SW 1271 (cell line): Measurements from ENCODE around the gene RCE1.
A peak's percentile ranks its signal among the peaks of the same experiment; 100 is the strongest.

Experiments used
- DNase-seq, 2 experiments: peaks; one replicate each; lab custom pipeline; 2025; lab: John Stamatoyannopoulos, UW

RCE1 gene

DNA sequence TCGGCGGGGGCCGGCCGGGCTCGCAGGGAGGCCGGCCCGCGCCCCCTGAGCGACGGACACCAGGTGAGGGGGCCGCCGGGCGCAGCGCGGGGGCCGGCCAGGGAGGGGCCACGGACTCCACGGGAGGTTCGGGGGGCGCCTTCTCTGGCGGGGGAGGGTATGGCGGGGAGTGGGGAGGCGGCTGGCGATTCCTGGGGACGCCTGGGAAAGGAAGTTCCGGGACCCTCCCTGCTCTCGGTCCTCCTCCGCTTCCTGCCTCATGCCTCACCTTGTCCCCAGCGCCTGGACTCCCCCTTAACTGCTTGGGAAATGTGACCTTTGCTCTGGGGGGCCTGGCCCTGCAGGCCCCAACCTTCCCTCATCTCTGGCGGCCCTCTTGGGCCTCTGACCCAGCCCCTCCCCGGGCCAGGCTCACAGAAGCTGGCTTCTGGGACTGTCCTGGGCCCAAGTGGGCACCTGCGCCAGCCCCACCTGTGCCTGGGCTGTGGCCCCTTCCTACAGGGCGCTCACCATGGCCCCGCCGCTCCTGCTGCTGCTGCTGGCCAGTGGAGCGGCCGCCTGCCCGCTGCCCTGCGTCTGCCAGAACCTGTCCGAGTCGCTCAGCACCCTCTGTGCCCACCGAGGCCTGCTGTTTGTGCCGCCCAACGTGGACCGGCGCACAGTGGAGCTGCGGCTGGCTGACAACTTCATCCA is 14.1 kb downstream of the RCE1 start:
- DNase-seq: peak in 1 of 2 experiments; percentile 13

DNA sequence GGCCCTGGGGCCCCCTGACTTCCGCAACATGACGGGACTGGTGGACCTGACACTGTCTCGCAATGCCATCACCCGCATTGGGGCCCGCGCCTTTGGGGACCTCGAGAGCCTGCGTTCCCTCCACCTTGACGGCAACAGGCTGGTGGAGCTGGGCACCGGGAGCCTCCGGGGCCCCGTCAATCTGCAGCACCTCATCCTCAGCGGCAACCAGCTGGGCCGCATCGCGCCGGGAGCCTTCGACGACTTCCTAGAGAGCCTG is 14.6 kb downstream of the RCE1 start:
- DNase-seq: no peak

DNA sequence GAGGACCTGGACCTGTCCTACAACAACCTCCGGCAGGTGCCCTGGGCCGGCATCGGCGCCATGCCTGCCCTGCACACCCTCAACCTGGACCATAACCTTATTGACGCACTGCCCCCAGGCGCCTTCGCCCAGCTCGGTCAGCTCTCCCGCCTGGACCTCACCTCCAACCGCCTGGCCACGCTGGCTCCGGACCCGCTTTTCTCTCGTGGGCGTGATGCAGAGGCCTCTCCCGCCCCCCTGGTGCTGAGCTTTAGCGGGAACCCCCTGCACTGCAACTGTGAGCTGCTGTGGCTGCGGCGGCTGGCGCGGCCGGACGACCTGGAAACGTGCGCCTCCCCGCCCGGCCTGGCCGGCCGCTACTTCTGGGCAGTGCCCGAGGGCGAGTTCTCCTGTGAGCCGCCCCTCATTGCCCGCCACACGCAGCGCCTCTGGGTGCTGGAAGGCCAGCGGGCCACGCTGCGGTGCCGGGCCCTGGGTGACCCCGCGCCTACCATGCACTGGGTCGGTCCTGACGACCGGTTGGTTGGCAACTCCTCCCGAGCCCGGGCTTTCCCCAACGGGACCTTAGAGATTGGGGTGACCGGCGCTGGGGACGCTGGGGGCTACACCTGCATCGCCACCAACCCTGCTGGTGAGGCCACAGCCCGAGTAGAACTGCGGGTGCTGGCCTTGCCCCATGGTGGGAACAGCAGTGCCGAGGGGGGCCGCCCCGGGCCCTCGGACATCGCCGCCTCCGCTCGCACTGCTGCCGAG is 15.1 kb downstream of the RCE1 start:
- DNase-seq: no peak

DNA sequence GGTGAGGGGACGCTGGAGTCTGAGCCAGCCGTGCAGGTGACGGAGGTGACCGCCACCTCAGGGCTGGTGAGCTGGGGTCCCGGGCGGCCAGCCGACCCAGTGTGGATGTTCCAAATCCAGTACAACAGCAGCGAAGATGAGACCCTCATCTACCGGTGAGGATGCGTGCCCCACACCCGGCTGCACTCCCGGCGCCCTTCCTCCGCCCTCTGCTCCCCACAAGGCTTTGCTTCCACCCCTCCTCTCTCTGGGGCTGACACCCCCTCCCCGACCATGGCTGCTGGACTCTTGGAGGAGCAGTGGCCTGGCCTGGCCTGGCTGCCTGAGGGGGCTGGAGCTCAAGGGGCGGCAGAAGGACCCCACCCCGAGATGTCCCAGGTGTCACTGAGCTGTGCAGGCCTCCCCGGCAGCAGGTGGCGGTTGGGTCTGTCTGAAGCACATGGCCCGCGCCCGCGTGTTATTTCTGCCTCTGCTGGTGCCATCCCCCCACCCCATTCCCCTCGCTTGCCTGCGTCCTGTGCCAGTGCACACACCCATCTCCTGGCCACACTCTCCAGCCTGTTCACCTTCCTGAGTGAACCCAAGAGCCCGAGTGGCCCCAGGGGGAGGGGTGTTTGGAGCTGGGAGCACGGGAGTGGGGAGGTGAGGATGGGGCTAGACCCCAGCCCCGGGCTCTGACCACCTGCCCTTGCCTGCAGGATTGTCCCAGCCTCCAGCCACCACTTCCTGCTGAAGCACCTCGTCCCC is 15.9 kb downstream of the RCE1 start:
- DNase-seq: no peak

DNA sequence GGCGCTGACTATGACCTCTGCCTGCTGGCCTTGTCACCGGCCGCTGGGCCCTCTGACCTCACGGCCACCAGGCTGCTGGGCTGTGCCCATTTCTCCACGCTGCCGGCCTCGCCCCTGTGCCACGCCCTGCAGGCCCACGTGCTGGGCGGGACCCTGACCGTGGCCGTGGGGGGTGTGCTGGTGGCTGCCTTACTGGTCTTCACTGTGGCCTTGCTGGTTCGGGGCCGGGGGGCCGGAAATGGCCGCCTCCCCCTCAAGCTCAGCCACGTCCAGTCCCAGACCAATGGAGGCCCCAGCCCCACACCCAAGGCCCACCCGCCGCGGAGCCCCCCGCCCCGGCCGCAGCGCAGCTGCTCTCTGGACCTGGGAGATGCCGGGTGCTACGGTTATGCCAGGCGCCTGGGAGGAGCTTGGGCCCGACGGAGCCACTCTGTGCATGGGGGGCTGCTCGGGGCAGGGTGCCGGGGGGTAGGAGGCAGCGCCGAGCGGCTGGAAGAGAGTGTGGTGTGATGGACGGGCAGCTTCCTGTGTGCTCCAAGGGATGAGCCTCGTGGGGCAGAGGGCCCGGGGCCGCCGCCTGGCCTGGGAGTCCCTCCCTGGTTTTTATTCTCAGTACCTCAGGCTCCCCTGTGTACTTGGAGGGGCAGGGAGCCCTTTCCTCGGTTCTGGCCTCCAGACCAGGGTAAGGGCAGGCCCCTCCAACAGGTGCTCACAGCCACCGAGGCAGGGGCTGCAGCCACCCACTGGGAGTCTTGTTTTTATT is 16.6 kb downstream of the RCE1 start:
- DNase-seq: no peak

DNA sequence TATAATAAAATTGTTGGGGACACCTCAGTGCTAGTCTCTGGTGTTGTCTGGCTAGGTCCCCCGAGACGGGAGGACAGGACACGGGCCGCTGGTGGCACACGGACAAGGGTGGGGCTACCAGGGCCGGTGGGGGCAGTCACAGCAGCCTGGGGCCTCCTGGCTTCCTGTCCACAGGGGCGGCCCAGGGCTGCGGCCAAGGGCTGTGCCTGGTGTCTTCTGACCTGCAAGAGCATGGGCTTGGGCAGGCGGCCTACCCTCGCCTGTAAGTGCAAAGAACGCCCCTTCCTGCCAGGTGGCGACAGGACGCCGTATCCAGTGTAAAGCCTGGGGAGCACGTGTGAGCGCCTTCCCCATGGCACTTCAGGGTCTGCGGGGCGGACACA is 17.2 kb downstream of the RCE1 start:
- DNase-seq: no peak

DNA sequence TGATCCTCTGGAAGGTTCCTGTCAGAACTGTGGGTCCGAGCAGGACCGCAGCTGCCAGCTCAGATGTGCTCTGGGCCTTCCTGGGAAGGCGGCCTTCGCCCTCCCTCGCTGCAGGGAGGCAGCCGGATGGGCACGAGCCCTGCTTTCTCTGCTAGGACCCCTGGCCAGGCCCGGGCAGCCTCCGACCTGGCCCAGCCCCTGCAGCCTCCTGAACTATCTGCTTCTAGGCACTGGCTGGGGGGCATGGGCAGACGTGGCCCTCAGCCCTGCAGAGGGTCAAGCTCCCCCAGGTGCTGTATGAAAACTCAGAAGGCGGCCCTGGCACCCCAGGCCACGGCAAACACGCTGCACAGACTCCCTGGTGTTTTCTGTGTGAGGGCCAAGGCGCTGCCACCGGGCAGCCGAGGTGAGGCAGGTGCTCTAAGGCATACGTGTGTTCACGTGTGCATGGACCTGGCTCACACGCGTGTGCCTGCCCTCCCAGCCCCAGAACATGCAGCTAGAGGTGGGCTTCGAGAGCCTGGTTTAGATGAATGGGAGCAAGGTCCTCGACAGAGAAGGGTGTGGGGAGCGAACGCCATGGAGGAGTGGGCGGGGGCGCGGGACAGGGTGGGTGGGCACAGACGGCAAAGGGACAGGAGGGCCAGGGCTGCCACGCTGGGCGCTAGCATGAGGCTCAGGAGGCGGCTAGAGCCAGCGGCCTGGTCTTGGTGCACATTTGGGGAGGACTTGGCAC is 18.0 kb downstream of the RCE1 start:
- DNase-seq: no peak

DNA sequence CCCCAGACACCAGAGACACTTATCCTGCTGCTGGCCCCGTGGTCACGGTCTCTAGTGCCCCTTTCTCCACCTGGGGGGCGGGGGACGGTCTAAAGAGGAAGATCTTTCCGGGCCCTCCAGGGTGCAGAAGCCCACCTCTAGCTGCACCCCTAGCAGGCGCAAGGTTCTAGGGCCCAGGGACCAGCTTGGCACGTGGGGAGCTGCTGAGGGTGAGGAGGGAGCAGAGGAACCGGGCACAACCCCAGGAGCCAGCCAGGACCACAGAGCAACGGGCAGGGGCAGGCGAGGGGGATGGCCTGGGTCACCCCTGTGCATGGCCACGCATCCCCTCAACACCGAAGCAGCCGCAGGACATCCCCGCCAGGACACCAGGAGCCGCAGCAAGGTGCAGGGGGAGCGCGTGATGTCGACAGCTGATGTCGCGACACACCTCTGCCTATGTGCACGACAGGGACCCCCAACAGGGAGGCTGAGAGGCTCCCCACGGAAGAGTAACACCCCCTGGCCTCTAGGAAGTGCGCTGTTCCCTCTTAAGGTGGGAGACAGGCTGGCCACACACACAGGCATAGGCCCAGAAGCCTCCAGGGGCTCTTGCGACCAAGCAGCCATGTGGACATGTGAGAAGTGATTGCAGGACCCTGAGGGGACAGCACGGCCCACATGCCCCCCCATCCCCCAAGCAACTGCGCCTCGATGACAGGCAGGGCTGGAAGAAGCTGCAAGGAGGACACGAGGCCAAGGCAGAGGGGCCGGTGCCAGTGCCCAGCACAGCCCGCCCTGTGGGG is 18.7 kb downstream of the RCE1 start:
- DNase-seq: no peak

DNA sequence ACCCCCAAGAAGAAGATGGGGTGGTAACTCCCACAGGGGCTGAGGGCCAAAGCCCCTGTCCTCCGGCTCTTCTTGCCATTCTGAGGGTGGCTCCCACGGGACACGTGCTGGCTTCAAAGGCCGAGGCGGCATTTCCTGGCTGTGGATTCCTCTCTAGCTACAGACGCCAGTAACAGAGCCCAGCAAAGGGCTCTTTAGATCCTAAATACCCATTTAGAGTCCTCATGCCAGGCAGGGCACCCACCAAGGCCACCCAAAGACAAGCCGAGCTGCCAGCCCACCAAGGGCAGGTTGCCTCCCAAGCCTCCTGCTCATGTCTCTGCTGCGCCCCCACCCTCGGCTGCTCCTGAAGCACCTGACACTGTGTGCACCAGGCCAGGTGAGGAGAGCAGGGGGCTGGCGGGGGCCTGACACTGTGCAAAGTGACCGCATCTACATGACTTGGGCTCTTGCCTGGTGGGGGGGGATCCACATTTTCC is 19.4 kb downstream of the RCE1 start:
- DNase-seq: no peak

DNA sequence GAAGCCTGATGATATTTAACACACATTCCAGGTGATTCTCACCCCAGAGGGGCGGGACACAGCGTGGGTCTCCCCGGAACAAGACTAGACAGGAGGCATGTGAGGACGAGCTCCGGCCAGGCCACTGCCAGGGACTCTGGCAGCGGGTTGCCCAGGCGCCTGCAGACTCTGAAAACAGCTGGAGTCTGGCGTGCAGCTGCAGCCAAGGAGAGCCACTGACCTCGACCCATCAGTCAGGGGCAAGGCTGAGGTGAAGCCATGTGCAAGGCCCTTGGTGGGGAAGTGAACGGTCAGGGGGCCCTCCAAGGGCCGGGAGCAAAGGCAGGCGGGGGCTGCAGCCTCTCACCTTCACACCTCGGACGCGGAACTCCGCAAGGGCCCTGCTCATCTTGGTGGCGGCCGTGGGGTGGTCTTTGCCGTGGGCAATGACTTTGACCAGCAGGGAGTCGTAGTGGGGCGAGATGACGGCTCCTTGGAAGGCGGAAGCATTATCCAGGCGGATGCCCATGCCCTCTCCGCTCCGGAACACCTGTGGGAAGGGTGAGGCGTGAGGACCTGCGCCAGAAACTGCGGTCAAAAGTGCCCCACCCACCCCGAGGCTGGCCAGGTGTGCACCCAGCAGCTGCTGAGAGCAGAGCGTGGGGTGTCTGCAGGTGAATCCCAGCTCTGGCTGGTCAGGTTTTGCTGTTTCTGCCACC is 20.3 kb downstream of the RCE1 start:
- DNase-seq: no peak

DNA sequence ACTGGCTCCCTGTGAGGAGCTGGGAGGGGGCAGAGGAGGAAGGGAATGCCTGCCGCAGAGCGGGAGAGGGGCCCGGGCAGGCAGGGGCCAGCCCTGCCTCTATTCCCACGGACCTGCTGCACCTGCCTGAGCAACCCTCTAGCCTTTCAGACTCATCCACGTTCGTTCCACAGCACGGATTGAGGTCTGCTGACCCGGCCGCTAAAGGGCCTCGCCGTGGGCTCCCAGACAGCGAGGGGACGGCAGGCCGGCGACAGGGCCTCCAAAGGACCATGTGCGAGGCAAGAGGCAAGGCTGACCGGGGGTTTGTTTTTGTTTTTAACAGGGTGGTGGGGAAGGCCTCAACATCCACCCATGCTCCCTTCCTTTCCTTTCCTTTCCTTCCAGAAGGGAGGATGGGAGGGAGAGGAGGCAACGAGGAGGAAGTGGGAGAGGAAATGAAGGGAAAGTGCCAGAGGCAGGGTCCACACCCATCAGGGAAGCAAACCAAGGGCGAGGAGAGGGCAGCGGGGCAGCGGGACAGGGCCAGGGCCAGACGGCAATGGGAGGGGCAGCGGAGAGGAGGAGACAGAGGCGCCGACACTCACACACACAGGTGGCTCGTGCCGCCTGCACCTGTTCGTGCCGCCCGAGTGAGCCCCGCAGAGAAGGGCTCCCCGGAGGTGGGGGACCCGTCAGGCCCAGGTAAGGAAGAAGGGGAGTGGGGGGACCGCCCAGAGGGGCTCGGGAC is 21.1 kb downstream of the RCE1 start:
- no peak for DNase-seq

DNA sequence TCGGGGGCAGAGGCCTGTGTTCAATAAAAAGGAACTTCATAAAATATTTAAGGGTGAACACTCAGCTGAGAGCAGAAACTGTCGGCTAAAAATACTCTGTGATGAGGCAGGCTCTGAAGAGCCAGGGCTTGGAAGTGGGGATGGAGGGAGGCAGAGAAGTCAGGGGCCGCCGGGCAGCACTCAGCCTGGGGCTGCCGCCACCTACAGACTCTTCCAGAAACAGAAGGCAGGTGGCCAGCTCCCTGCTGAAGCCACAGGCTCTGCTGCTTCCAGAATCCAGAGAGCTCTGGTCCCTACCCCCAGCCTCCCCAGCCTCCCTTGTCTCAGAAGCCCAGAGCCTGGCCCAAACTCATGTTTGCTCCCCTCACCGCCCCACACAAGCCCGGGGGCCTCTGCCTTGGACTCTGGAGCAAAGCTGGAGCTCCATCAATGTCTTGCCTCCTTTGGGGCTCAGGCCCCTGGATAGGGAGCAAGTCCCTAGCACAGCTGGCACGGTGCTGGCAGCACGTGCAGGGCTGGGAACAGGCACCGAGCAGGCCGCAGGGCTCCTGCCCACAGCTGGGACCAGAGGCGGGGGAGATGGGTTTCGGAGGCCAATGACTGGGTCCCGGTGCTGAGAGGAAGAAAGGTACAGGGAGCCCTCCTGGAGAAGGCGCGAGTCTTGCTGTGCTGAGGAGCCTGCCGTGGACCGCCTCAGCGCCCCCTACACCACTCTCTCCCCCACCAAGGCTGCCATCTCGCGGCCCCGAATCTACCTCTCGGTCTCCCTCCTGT is 21.9 kb downstream of the RCE1 start:
- no peak for DNase-seq

DNA sequence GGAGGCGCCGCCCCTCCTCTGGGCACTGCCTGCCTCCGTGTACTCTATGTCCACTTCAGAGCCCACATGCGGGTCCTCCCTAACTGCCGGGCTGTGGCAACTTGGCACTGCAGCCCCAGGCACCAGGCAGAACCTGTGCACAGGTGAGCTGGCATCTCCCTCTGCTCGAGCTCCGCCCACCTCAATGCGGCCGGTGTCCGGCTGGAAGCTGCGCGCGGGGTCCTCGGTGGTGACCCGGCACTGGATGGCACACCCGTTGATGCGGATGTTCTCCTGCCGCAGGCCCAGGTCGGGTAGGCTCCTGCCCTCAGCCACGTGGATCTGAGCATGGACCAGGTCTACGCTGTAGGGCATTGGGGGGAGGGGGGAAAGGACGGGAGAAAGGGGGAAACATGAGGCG is 22.8 kb downstream of the RCE1 start:
- DNase-seq: no peak

DNA sequence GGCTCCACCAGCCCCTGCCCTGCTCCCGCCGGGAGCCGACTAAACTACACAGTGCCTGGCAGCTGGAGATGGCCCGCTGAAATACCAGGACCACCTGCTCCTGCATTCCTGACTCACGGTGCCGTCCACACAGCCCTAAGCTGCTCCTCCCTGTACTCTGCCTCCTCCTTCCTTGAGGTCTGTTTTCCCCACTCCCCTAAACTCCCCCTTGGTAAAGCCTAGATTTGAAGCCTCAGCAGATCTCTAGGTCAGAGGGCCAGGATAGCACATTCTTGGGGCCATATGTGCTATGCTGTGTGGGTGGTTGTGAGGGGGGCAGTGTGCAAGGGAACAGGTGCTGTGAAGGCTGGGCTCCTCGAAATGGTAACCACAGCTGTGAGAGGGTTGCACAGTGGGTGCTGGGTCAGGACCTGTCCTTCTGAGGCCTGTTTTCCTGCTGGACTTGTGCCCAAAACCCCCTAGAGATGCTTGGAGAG is 23.3 kb downstream of the RCE1 start:
- DNase-seq: no peak

DNA sequence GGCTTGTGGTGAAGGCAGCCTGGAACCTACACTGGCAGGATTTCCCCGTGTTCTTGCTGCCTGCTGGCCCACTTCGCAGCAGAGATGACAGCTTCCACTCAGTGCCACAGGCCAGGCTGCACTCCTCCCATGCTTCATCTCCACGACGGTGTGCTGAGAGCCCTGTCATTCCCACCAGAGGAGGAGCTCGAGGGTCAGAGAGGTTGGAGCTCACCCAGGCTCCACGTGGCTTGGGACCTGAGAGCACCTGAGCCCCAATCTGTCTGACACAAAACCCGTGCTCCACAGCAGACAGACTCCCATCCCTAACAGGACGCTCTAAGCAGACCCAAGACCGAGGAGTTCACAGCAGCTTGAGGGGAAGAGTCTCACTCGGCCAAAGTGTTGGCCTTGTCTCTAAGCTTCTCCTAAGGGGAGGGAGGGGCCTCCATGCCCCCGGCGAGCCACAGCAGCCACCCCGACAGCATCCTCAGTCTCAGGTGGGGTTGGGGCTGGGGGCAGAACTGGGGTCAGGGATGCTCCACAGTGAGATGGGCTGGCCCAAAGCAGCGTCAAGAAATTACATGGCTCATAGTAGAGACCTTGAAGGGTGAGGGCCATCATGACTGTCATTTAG is 24.3 kb downstream of the RCE1 start:
- no peak for DNase-seq

DNA sequence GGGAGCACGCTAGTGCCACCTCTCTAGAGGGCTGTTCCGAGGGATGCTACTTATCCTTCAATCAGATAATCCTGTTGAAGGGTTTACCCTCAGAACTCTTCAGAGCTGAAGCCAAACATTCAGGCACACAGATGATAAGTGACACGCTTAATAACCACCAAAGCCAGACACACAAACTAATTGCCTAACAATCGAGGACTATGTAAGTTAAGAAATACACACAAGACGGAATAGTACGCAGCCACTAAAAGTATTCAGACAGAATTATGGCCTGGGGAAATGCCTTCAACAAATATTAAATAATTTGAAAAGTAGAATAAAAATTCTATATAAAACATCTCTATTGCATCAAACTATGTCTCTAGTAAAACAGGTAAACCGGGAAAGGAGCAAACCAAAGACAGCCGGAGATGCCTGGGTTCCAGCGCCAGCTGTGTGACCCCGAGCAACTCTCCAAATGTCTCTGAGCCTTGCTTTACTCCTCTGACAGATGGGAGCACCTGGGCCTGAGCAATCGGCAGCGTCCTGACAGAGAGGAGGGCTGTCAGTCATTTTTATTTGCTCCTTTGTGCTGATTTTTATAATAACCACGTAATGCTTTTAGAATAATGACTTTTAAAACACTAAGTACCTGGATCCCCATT is 25.0 kb downstream of the RCE1 start:
- DNase-seq: no peak

DNA sequence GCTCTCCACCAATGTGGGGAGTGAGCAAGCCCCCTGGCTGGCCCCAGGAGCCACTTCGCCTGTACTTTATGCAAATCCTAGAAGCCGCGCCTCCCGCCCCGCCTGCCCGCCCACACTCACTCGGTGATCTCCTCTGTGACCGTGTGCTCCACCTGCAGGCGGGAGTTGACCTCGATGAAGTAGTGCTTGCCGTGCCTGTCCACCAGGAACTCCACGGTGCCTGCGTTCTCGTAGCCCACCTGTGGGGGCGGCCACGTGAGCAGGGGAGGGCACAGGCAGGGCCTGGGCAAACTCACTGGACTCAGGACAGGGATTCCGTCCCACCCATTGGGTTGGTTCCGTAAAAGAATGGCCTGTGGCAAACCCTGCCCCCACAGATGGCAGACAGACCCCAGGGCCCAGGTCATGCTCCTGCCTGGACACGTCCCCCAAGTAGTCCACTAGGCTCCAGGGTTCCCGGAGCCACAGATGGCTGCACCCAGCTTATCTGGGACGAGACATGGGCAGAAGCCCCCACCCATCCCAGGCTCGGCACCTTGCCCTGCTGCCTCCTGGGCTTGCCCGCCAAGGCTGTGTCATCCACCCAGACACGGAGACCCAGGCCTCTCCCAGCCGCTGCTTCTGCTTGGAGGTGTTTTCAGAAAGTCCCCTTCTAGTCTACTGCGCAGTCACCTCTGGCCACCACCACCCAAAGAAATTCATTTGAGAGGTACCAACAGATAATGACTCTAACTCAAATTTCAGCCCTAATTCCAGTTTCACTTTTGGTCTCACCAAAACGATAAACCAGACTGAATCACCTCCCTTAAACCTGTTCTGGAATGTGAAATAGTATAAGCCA is 25.7 kb downstream of the RCE1 start:
- peak in 1 of 2 experiments; percentile 11 for DNase-seq
